ENCODE results near the gene KREMEN2.
"Not testable (repeated sequence)": the region's sequence is repeated elsewhere in the genome, so short reads cannot be mapped to it uniquely, and the experiment has no call there.

The KREMEN2 gene

DNA sequence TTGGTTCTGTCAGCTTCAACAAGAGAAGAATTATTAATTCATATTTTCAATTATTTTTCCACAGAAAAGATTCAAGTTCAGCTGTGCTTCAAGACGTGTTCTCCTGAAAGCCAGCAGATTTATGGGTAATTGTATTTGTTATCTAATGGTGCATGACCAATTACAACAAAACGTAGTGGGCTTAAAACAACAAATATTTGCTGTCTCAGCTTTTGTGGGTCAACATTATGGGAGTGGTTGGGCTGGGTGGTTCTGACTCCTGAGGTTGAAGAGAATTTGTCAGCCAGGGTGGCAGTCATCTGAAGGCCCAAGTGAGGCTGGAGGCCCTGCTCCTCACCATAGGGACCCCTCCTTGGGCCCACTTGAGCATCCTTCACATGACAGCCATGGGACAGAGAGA, 24.1 kb upstream of the KREMEN2 start:
- no peak for DNase-seq (ENCODE audit: low spot score)

DNA sequence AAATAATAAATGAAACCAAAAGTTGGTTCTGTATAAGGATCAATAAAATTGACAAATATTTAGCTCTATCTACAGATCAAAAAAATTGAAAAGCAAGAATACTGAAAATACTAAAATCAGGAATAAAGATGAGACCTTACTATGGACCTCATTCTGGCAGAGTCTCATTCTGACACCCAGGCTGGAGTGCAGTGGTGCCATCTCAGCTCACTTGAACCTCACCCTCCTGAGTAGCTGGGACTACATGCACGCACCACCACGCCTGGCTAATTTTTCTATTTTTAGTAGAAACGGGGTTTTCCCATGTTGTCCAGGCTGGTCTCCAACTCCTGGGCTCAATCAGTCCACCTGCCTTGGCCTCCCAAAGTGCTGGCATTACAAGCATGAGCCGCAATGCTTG, 22.0 kb upstream of the KREMEN2 start:
- DNase-seq (ENCODE audit: low spot score): no peak

GRCh38 chr16:2943716-2944115, 20.4 kb upstream of the KREMEN2 start:
- DNase-seq (ENCODE audit: low spot score): not testable (repeated sequence)

- DNase-seq (ENCODE audit: low spot score): no peak
These were observed 17.4 kb upstream of the KREMEN2 start for GRCh38 chr16:2946649-2947048.

DNA sequence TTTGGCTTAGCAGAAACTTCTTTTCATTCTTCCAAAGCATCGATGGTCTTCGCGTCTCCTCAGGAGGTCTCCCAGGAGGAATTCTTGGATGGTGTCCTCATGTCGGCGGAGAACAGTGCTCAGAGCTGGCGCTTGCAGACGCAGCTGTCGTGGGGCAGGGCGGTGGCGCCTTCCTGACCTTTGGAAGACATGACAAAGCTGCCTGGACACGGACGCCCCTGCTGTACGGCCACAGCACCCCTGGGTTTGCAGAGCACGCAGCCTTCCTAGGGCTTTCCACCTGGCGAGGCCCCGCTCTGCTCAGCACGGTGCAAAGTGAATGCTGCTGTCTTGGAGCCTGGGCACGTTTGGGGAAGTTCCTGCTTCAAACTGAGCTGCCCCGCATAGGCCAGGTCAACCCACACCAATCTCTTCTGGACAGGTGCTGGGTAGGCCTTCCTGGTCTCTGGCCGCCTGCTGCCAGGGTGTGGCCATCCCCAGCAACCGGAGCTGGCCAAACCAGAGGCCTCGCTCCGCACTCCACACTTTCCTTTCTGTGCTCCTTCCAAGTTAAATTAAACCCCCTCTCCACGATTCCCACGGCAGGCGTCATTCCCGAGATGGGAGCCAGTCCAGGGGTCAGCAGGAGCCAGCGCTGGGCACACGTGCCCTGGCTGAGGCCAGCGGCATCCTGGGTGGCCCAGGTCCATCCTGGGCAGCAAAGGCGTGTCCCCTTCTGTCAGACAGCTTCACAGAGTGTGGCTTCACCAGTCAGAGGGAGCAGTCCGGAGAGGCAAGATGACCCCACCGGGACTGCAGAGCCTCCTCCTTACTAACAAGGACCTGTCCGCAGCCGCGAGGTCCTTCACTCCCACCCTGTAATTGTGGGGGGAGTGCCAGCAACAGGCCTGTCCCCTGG, 15.0 kb upstream of the KREMEN2 start:
- no peak for DNase-seq (ENCODE audit: low spot score)

- DNase-seq (ENCODE audit: low spot score): no peak
These were observed 14.2 kb upstream of the KREMEN2 start for GRCh38 chr16:2949705-2950352.

DNA sequence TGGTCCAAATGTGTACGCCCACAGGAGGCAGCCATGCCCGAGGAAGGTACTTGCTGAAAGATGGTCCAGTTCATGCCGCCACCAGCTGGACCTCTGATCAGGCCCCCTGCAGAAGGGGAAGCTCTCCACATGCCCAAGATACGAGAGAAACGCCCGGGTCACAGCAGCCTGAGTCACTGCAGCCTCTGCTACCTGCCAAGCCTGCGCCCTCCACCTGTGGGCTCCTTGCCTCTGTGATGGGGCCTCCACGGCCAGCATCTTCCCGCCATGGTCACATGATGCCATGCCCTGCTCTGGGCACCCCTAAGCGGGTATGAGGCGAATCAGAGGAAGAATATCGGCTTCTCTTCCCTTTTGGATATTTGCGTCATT, 13.7 kb upstream of the KREMEN2 start:
- no peak for DNase-seq (ENCODE audit: low spot score)

DNA sequence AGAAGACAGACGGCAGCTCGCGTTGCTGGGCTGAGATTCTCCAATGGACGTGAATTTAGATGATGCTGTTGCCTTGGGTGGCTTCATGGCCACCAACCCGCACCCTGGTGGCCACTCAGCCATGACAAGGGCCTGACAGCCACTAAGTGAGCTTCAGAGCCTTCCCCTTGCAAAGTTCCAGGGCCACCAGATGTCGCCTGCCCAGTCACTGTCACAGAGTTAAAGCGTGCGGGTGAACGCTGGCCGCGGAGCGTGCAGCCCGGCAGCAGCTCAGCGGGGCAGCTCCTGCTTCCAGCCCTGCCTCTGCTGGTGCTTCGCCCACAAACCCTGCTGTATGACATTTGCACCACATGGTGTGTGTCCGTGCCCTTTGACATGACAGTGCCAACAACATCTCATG, 13.3 kb upstream of the KREMEN2 start:
- no peak for DNase-seq (ENCODE audit: low spot score)

DNA sequence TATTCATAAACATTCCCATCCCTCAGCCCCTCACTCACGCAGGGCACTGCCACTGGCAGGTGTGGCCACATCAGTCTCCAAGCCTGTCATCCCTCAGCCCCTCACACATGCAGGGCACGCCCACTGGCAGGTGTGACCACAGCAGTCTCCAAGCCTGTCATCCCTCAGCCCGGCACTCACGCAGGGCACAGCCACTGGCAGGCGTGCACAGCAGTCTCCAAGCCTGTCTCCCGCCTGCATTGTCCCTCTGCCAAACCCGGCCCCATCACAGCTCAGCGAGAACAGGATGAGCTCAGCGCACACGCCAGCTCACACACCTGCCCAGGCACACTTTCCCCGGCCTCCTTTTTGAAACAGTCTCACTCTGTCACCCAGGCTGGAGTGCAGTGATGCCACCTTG, 11.4 kb upstream of the KREMEN2 start:
- DNase-seq (ENCODE audit: low spot score): no peak

- no peak for DNase-seq (ENCODE audit: low spot score)
These were observed 10.1 kb upstream of the KREMEN2 start for GRCh38 chr16:2953706-2954627.

- no peak for DNase-seq (ENCODE audit: low spot score)
These were observed 9.3 kb upstream of the KREMEN2 start for GRCh38 chr16:2954656-2955381.

- DNase-seq (ENCODE audit: low spot score): no peak
These were observed 8.7 kb upstream of the KREMEN2 start for GRCh38 chr16:2955438-2955778.

DNA sequence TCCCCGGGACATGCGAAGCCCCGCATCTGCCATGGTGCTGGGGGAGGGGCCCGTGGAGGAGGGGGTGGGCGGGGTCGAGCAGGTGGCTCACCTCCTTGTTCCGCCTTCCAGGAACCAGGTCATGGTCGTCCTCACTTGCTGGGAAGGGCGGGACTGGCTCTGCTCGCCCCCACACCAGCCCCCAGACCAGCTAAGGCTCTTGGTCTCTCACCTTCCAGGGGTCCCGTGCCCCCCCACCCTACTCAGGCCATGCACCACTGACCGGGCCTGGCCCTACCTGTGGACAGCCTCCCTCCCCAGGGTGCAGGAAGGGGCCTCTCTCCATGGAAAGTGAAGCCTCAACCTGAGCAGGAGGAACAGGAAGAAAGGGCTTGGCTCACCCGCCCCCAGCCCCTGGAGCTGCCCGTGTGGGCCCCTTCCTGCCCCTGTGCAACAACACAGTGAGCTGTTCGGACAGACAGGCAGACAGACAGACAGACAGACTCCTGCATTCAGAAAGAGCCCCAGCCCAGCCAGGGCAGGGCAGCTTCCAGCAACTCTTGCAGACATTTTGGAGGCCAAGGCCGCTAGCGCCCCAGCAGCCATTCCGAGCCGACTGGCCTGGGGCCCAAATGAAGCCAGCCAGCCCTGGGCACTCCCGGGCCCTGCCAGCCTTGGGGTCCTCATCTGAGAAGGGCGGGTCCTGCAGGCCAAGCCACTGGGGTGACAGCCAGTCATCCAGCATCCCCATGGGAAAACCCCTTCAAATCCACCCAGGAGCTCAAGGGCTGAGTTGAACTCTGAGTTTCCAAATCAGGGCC, 8.1 kb upstream of the KREMEN2 start:
- no peak for DNase-seq (ENCODE audit: low spot score)

DNA sequence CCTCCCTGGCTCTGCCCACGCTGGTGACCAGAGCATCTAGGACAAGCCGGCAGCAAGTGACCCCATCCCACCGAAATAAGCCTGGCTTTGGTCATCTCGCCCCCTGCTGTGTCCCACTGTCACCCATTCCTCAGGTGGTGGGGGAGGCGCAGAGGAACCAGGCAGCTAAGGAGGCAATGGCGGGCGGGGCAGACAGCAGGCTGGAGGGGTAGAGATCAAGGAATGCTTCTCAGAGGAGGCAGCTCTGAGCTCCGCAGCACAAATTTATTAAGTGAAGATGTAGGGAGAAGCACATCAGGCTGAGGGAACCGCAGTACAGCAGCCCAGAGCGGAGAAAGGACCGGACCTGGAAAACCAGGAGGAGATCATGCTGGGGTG, 7.5 kb upstream of the KREMEN2 start:
- no peak for DNase-seq (ENCODE audit: low spot score)

DNA sequence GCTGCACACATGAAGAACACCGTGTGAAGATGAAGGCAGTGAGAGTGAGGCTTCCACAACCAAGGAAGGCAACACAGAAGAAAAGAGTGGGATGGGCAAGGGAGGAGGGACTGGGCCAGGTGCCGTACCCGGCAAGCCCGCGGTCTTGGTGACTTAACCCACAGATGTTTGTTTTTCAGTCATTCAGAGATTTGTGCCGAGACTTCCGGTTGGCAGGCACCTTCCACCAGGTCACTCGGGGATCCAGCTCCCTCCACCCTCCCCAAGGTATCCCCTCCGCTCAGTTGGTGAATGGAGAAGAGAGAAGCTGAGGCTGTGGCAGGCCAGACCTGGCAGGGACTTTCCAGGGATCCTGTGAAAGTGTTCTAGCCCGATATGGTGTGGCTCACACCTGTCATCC, 4.9 kb upstream of the KREMEN2 start:
- DNase-seq (ENCODE audit: low spot score): no peak

GRCh38 chr16:2960183-2961010, 3.7 kb upstream of the KREMEN2 start:
- DNase-seq (ENCODE audit: low spot score): no peak

DNA sequence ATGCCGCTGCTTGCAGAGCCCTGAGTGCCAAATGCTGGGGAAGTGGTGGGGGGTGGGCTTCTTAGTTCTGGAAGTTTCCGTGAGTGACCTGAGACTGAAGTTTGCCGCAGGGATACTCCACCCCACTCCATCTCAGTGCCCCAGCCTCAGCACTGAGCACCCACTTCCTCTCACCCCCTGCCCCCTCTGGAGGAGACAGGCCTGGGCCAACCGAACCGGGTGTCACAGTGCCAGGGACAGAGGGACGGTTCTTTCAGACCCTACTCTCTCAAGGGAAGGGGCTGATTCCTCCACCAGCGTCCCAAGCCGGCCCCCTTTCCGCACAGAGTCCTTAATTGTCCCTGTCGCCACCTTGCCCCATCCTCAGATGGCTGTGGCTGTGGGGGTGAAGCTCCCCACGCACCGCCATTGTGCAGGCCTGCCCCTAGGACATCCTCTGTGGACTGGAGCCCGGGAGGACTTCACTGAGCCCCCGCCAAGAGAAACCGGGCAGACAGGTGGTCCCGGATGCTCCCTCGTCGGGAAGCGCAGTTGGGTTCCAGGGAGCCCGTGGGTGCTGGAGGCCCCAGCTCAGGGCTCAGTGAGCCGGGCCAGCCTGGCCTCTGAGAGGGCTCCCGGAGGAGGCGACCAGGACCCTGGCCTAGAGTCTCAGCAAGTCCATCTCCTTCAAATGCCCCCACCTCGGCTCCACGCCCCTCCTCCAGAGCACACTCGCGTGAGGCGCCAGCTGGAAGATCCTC, 1.6 kb upstream of the KREMEN2 start:
- DNase-seq (ENCODE audit: low spot score): no peak

DNA sequence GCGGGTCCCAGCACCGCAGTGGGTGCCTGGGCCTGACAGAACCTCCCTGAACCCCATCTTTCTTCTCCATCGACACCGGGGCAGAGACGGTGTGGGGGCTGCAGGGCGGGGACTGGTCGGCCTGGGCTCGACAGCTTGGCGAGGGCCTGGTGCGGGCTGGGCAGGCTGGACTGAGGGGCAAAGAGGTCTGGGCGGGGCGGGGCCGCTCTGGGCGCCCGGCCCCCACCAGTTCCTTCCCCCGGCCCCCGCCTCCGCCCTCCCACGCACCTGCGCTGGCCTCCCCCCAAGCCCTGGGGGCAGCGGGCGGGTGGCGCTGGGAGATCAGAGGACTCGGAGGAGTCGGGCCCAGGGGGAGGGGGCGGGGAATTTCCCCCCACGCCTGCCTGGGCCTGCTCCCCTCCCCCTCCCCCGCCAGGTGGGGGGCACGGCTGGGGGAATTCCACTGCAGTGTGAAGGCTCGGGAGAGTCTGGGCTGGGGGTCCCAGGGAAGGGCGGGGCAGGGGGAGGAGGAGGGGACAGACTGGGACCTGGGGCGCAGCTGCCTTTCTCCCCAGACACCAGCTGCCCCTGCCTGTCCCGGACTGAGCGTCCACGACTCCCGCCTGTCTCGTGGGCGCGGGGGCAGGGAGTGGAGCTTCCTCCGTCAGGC, 877 bp upstream of the KREMEN2 start:
- no peak for DNase-seq (ENCODE audit: low spot score)

Measured in HuH-7 (cell line).